Gastrocnemius medialis (tissue), 4 donors: ENCODE measurements around the gene STRADA. TPM values are rescaled to one million over a fixed set of nuclear protein-coding genes. Genes with fewer than 3 reads are reported as not detected.

ENCODE experiments used
- ATAC-seq, 2 donors: fragments of 150-250 bp; one replicate each; pipeline ENCODE4 v1.9.1; 2016
- DNase-seq, 2 donors: peaks; one replicate each; pipeline ENCODE4 v3.0.0-alpha.2; 2019
- H3K27ac ChIP-seq, 4 donors: fragments of 200-600 bp; sonication (generic); 1 replicate in 1 of 4; 2 replicates in 3 of 4; pipeline ENCODE4 v1.5.1; 2016 to 2018; ENCODE audit warnings: mild to moderate bottlenecking in 2 of 4, moderate library complexity in 1 of 4
- H3K27me3 ChIP-seq, 3 donors: fragments of 200-600 bp; sonication (generic) in 2 of 3; 1 replicate in 1 of 3; 2 replicates in 2 of 3; pipeline versions ENCODE4 v1.5.1 to v1.6.0; 2016 to 2019; ENCODE audit warnings: mild to moderate bottlenecking in 1 of 3, moderate library complexity in 1 of 3
- H3K36me3 ChIP-seq, 2 donors: fragments of 200-600 bp; sonication (generic) in 1 of 2; one replicate each; pipeline ENCODE4 v1.5.1; 2017 to 2018
- H3K4me1 ChIP-seq, 2 donors: fragments of 200-600 bp; sonication (generic) in 1 of 2; one replicate each; pipeline ENCODE4 v1.5.1; 2016 to 2017; ENCODE audit warnings: mild to moderate bottlenecking in 2 of 2
- H3K4me3 ChIP-seq, 4 donors: fragments of 200-600 bp; sonication (generic) in 3 of 4; 1 replicate in 1 of 4; 2 replicates in 3 of 4; pipeline ENCODE4 v1.5.1; 2016 to 2019; ENCODE audit warnings: mild to moderate bottlenecking in 2 of 4
- H3K9me3 ChIP-seq, 3 donors: fragments of 200-600 bp; sonication (generic) in 2 of 3; 1 replicate in 1 of 3; 2 replicates in 2 of 3; pipeline ENCODE4 v1.5.1; 2016 to 2019
- CTCF ChIP-seq, 5 experiments: fragments of 450-650 bp in 3 of 5; fragments of 200-600 bp in 2 of 5; sonication (generic) in 2 of 5; IDR thresholded peaks in 4 of 5; conservative IDR thresholded peaks in 1 of 5; 1 replicate in 4 of 5; 2 replicates in 1 of 5; pipeline ENCODE4 v1.5.1; 2016 to 2019; ENCODE audit warnings: antibody characterized with exemption in 5 of 5, mild to moderate bottlenecking in 3 of 5, moderate library complexity in 3 of 5
- POLR2A ChIP-seq, 2 donors: fragments of 450-650 bp; IDR thresholded peaks; one replicate each; pipeline ENCODE4 v1.6.1; 2017; ENCODE audit warnings: antibody characterized with exemption in 2 of 2, mild to moderate bottlenecking in 2 of 2, moderate library complexity in 2 of 2
- in situ Hi-C, 4 donors: fragments of 200-750 bp; cut with MboI; loops; one replicate each; pipeline versions ENCODE4 v1.15.0 to v1.8.0; 2017; ENCODE audit warnings: low sequenced_read_pairs in 4 of 4
- intact Hi-C: fragments of 100-400 bp; cut with DNase I; formaldehyde crosslinking; loops from one replicate; pipeline ENCODE4 v1.15.1; 2023; ENCODE audit warnings: low total_unique reads
- total RNA-seq, 4 donors: library from RNA; depleted of rRNA; stranded (reverse); fragments of >200 nt; gene quantifications; one replicate each; pipeline versions ENCODE4 v1.1.0 to v1.2.3, GENCODE V29; 2016

Gene STRADA
- total RNA-seq, 4 donors from 2014 or later, result 7.5 to 15.0 (median 8.6) TPM

GRCh38 chr17:63692195-63692816 lies 49.3 kb downstream of the STRADA start:
- intact Hi-C loops, result no loop called here
- Histone ChIP-seq H3K36me3 (peaks cover 0 to 71% of the 10 kb centered on the region in 2 donors), H3K27ac (no peak overlapping the region), H3K4me3 (no peak overlapping the region), H3K4me1 (no peaks in the 10 kb centered on the region), H3K9me3 (no peaks in the 10 kb centered on the region), H3K27me3 (no peaks in the 10 kb centered on the region)
- in situ Hi-C loops, result no loop called here
- TF ChIP-seq POLR2A (IDR thresholded peaks at IDR 0.05) (no peak), CTCF (IDR thresholded peaks at IDR 0.05 in 4 of 5, conservative IDR thresholded peaks at IDR 0.05 in 1 of 5) (no peak)
- ATAC-seq (no peak), DNase-seq (no peak)

DNA sequence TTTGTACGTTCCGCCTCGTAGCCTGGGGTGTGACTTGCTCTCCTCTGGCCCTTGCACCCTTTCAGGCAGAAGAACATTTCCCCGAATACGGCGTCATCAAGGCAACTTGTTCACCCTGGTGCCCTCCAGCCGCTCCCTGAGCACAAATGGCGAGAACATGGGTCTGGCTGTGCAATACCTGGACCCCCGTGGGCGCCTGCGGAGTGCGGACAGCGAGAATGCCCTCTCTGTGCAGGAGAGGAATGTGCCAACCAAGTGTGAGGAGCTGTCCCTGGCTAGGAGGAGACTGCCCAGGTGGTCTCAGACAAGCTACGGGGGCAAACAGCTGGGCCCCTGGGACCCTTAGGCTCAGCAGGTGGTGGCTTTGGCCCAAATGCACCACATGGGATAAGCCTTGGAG lies 52.1 kb downstream of the STRADA start:
- H3K9me3 ChIP-seq, result no peaks in the 10 kb centered on the region
- DNase-seq (no peak), ATAC-seq (no peak)
- no peaks in the 10 kb centered on the region for H3K27me3 ChIP-seq
- H3K4me3 ChIP-seq, result no peak overlapping the region
- H3K36me3 ChIP-seq, result peaks cover 0 to 92% of the 10 kb centered on the region in 2 donors
- TF ChIP-seq POLR2A (IDR thresholded peaks at IDR 0.05) (no peak), CTCF (IDR thresholded peaks at IDR 0.05 in 4 of 5, conservative IDR thresholded peaks at IDR 0.05 in 1 of 5) (no peak)
- H3K4me1 ChIP-seq, result no peaks in the 10 kb centered on the region
- in situ Hi-C loops, result no loop called here
- H3K27ac ChIP-seq, result no peak overlapping the region
- intact Hi-C loops, result no loop called here

DNA sequence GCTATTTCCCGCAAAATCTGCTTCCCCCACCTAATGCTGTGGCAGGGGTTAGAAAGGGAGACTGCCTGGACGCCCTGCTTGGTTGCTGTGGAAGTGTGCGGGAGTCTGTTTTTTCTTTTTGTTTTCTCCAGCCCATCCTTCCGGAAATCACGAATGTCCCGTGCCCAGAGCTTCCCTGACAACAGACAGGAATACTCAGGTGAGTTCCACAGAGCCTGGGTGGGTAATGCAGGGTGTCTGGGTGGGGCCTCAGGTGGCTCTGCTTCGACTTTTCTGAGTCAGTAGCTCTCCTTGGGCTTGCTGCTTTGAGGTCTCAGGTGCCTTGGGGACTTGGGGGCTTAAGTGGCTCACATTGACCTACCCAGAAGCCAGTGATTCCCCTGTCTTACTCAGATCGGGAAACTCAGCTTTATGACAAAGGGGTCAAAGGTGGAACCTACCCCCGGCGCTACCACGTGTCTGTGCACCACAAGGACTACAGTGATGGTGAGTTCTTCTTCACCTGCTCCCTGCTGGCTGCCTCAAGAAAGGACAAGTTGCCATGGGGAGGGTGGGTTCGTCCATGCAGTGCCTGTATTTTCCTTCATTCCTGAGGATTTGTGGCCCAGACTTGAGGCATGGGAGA lies 53.1 kb downstream of the STRADA start:
- in situ Hi-C loops (no loop called here), intact Hi-C loops (no loop called here)
- TF ChIP-seq CTCF (IDR thresholded peaks at IDR 0.05 in 4 of 5, conservative IDR thresholded peaks at IDR 0.05 in 1 of 5) (no peak), POLR2A (IDR thresholded peaks at IDR 0.05) (no peak)
- ATAC-seq (no peak), DNase-seq (no peak)
- Histone ChIP-seq H3K9me3 (no peaks in the 10 kb centered on the region), H3K27me3 (no peaks in the 10 kb centered on the region), H3K36me3 (peaks cover 0 to 91% of the 10 kb centered on the region in 2 donors), H3K27ac (no peak overlapping the region), H3K4me3 (no peak overlapping the region), H3K4me1 (no peaks in the 10 kb centered on the region)

DNA sequence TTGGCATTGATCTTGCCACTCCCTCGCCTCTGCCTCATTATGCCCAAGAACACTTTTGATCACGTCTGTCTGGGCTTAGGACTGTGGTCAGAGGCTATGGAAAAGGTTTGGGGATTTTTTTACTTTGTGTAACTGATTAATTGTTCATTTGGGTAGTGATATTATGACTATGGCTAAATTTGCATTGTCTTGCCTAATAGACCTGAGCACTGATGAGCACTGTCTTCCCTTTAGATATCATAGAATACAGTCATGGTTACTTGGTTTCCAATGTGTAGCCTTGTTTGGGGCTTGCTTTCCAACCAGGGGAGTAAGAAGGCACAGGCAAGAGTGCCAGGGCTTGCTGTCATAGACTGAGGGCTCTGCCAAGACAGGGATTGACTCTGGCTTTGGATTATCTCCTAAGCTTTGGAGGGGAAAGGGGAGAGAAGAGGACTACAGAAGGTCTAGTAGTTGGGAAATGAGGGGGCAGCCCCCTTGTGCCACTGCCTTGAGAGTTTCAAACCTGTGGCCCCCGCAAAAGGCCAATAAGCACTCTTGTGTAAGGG lies 55.4 kb downstream of the STRADA start:
- Histone ChIP-seq H3K4me1 (no peaks in the 10 kb centered on the region), H3K27ac (no peak overlapping the region), H3K9me3 (no peaks in the 10 kb centered on the region), H3K27me3 (no peaks in the 10 kb centered on the region), H3K4me3 (no peak overlapping the region), H3K36me3 (peaks cover 5 to 89% of the 10 kb centered on the region in 2 donors)
- ATAC-seq (no peak), DNase-seq (no peak)
- intact Hi-C loops (no loop called here), in situ Hi-C loops (no loop called here)
- TF ChIP-seq CTCF (IDR thresholded peaks at IDR 0.05 in 4 of 5, conservative IDR thresholded peaks at IDR 0.05 in 1 of 5), result no peak
- no peak for TF ChIP-seq POLR2A (IDR thresholded peaks at IDR 0.05)
